GM12873 (cell line): ENCODE results near the gene CDC42BPB.

ENCODE experiments used
- TF ChIP-seq, protein P1 (sequence below): IDR thresholded peaks from 2 replicates; pipeline ENCODE4 v1.5.1; 2012; ENCODE audit warnings: low read depth, mild to moderate bottlenecking, moderate library complexity, low read length, control low read depth; ENCODE audit not compliant: insufficient read depth; ENCODE audit errors: missing control alignments

The CDC42BPB gene

DNA sequence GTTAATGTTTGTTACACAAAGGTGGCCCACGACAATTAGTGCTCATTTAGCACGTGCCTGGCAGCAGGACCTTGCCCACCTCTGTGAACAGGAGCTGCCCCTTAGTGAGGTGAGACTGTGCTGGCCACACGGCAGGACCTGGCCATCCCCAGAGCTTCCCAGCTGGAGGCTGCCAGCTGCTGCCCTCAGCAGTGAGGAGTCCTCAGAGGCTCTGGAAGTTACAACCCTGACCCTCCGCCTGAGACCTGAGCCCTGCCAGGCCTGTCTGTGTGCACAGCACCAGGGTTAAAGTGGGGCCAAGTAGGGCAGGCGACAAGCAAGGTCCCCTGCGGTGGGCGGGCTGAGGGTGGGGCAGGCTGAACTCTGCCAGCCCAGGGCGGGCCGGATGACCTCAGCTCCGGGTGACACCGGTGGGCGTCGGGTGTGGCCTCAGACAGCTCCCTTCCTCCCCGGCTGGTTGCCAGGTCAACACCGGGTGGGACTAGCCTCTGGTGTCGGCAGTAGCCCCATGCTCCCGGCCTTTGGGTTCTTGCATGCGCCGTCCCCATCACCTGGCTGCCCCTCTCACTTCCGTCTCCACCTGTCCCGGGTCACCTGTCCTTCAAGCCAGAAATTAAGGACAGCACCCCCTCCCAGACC, 17.5 kb upstream of the CDC42BPB start:
- TF ChIP-seq, protein P1, sequence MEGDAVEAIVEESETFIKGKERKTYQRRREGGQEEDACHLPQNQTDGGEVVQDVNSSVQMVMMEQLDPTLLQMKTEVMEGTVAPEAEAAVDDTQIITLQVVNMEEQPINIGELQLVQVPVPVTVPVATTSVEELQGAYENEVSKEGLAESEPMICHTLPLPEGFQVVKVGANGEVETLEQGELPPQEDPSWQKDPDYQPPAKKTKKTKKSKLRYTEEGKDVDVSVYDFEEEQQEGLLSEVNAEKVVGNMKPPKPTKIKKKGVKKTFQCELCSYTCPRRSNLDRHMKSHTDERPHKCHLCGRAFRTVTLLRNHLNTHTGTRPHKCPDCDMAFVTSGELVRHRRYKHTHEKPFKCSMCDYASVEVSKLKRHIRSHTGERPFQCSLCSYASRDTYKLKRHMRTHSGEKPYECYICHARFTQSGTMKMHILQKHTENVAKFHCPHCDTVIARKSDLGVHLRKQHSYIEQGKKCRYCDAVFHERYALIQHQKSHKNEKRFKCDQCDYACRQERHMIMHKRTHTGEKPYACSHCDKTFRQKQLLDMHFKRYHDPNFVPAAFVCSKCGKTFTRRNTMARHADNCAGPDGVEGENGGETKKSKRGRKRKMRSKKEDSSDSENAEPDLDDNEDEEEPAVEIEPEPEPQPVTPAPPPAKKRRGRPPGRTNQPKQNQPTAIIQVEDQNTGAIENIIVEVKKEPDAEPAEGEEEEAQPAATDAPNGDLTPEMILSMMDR: no peak

- TF ChIP-seq, protein P1: no peak
Observed at GRCh38 chr14:103073876-103074728, 16.8 kb upstream of the CDC42BPB start.

GRCh38 chr14:103073367-103073875, 16.1 kb upstream of the CDC42BPB start:
- TF ChIP-seq, protein P1: no peak

DNA sequence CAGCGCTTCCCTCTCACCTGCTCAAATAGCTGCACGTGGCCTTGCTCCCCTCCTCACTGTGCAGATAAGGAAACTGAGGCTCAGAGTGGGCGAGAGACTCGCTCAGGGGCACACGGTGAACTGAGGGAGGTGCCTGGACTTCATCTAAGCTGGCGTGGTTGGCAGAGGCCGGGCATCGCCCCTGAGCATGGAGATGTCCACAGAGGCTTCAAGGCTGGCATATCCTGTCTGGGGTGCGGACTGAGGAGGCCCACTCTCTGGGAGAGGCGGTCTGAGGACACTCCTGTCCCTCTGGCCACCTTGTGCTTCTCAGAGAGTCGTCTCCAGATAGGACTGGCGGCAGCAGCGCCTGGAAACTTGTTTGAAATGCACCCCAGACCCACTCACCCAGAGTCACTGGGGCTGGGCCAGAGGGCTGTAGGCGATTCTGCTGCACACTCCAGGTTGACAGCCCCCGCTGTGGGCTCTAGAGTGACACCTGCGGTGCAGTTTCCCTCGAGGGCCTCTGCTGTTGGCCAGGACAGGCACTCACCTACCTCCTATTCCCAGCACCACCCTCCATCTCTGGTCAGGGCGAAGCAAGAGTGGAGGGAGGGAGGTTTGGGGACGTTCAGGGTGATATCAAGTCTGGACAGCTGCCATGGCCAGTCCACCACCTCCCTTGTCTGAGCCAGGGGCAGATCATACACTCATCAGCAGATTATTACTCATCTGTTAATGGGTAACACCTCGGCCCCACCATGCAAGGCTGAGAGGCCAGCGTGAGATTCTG, 15.4 kb upstream of the CDC42BPB start:
- TF ChIP-seq, protein P1: peak; percentile 18

GRCh38 chr14:103071544-103072251, 14.3 kb upstream of the CDC42BPB start:
- TF ChIP-seq, protein P1: no peak

DNA sequence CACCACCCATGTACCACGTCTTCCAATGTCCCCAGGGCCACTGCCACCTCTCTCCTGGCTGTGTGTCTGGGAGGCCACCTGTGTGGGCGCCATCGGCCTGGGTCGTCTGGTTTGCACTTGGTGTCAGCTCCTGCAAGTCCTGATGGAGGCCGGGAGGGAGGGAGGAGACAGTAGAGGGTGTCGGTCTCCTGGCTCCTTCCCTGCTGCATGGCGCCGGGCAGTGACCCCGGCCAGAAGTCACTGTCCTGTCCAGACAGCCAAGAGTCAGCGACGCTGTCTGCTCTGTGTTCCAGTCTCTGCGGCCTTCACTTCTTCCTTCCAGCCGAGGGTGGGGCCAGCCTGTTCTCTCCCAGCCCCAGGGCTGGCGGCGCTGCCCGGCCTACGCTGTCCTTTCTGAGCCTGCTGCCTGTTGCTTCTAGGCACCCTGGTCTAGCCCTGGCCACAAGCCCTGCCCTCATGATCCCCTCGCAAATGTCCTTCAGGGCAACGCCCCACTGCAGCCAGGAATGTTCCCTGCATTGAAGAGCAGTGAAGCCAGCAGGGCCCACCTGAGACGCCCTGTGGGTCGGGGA, 13.7 kb upstream of the CDC42BPB start:
- TF ChIP-seq, protein P1: no peak
